Uterus (tissue), 4 donors: ENCODE results near the gene OR13A1. TPM values are rescaled to one million over a fixed set of nuclear protein-coding genes. Genes with fewer than 3 reads are reported as not detected.
"Not testable (repeated sequence)": the region's sequence is repeated elsewhere in the genome, so short reads cannot be mapped to it uniquely, and the experiment has no call there.

Experiments used
- DNase-seq, 2 donors: peaks; one replicate each; pipeline ENCODE4 v3.0.0-alpha.2; 2019 to 2020
- H3K27ac ChIP-seq, 2 donors: fragments of 200-600 bp; sonication (generic); 1 replicate in 1 of 2; 2 replicates in 1 of 2; pipeline ENCODE4 v1.5.1; 2016 to 2018
- H3K27me3 ChIP-seq, 2 donors: fragments of 200-600 bp; sonication (generic); one replicate each; pipeline ENCODE4 v1.5.1; 2018 to 2019; ENCODE audit warnings: control low read depth in 1 of 2
- H3K36me3 ChIP-seq, 2 donors: fragments of 200-600 bp; sonication (generic); one replicate each; pipeline ENCODE4 v1.5.1; 2019; ENCODE audit warnings: control low read depth in 1 of 2
- H3K4me1 ChIP-seq, 2 donors: fragments of 200-600 bp; sonication (generic); one replicate each; pipeline ENCODE4 v1.5.1; 2018 to 2019; ENCODE audit warnings: control low read depth in 1 of 2
- H3K4me3 ChIP-seq, 2 donors: fragments of 200-600 bp; sonication (generic); 1 replicate in 1 of 2; 2 replicates in 1 of 2; pipeline ENCODE4 v1.5.1; 2018 to 2019; ENCODE audit warnings: mild to moderate bottlenecking in 1 of 2
- H3K9me3 ChIP-seq, 2 donors: fragments of 200-600 bp; sonication (generic); one replicate each; pipeline ENCODE4 v1.5.1; 2019; ENCODE audit warnings: control low read depth in 1 of 2
- POLR2A ChIP-seq, 2 donors: fragments of 450-650 bp; IDR thresholded peaks; one replicate each; pipeline ENCODE4 v1.6.1; 2016; ENCODE audit warnings: antibody characterized with exemption in 2 of 2, mild to moderate bottlenecking in 1 of 2, moderate library complexity in 1 of 2
- intact Hi-C: fragments of 100-400 bp; cut with DNase I; formaldehyde crosslinking; loops from one replicate; pipeline ENCODE4 v1.15.1; 2023; ENCODE audit warnings: low total_unique reads
- total RNA-seq, 4 donors: library from RNA; depleted of rRNA in 3 of 4; stranded (reverse); fragments of >200 nt in 3 of 4; gene quantifications; one replicate each; pipeline versions ENCODE4 v1.1.0 to v1.2.4, GENCODE V29; 2014 to 2023
- TF ChIP-seq, protein P1 (sequence below), 4 experiments: fragments of 200-600 bp in 2 of 4; fragments of 450-650 bp in 2 of 4; sonication (generic) in 2 of 4; IDR thresholded peaks; one replicate each; pipeline ENCODE4 v1.5.1; 2016 to 2019; ENCODE audit warnings: antibody characterized with exemption in 4 of 4, mild to moderate bottlenecking in 2 of 4, moderate library complexity in 1 of 4
- donor health status: DM: yes; HTN: yes; CAD: no.

The OR13A1 gene
- total RNA-seq, 4 donors from 2014 or later, result 1.2 TPM; not detected in 3

DNA sequence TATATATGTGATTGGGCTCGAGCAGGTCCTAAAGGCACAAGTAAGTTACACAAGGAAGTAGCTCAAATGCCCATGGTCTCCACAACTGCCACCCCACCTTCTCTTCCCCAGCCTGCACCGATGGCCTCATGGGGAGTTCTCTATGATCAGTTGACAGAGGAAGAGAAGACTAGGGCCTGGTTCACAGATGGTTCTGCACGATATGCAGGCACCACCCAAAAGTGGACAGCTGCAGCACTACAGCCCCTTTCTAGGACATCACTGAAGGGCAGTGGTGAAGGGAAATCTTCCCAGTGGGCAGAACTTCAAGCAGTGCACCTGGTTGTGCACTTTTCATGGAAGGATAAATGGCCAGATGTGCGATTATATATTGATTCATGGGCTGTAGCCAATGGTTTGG lies 25.0 kb upstream of the OR13A1 start:
- DNase-seq, H3K27ac ChIP-seq, H3K27me3 ChIP-seq, H3K4me1 ChIP-seq, H3K36me3 ChIP-seq, intact Hi-C loops, H3K9me3 ChIP-seq, H3K4me3 ChIP-seq: not testable (repeated sequence)

DNA sequence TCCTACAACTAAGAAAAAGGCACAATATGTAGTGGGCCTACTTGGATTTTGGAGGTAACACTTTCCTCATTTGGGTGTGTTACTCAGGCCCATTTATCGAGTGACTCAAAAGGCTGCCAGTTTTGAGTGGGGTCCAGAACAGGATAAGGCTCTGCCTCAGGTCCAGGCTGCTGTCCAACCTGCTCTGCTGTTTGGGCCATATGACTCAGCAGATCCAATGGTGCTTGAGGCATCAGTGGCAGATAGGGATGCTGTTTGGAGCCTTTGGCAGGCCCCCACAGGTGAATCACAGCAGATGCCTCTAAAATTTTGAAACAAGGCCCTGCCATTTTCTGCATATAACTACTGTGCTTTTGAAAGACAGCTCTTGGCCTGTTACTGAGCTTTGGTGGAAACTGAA lies 24.5 kb upstream of the OR13A1 start:
- no peak for TF ChIP-seq POLR2A (IDR thresholded peaks at IDR 0.05)
- TF ChIP-seq, protein P1, sequence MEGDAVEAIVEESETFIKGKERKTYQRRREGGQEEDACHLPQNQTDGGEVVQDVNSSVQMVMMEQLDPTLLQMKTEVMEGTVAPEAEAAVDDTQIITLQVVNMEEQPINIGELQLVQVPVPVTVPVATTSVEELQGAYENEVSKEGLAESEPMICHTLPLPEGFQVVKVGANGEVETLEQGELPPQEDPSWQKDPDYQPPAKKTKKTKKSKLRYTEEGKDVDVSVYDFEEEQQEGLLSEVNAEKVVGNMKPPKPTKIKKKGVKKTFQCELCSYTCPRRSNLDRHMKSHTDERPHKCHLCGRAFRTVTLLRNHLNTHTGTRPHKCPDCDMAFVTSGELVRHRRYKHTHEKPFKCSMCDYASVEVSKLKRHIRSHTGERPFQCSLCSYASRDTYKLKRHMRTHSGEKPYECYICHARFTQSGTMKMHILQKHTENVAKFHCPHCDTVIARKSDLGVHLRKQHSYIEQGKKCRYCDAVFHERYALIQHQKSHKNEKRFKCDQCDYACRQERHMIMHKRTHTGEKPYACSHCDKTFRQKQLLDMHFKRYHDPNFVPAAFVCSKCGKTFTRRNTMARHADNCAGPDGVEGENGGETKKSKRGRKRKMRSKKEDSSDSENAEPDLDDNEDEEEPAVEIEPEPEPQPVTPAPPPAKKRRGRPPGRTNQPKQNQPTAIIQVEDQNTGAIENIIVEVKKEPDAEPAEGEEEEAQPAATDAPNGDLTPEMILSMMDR (IDR thresholded peaks at IDR 0.05), result no peak
- Histone ChIP-seq H3K27me3 (no peaks in the 10 kb centered on the region), H3K36me3 (no peaks in the 10 kb centered on the region), H3K4me1 (no peaks in the 10 kb centered on the region), H3K4me3 (no peak overlapping the region), H3K9me3 (no peaks in the 10 kb centered on the region), H3K27ac (no peak overlapping the region)
- DNase-seq, result no peak
- intact Hi-C loops, result no loop called here

DNA sequence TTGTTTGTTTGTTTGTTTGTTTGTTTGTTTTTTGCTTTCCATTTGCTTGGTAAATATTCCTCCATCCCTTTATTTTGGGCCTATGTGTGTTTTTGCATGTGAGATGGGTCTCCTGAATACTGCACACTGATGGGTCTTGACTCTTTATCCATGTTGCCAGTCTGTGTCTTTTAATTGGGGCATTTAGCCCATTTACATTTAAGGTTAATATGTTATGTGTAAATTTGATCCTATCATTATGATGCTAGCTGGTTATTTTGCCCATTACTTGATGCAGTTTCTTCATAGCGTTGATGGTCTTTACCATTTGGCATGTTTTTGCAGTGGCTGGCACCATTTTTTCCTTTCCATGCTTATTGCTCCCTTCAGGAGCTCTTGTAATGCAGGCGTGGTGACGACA lies 16.4 kb upstream of the OR13A1 start:
- H3K27me3 ChIP-seq, H3K4me1 ChIP-seq, H3K4me3 ChIP-seq, H3K9me3 ChIP-seq, intact Hi-C loops, H3K27ac ChIP-seq, DNase-seq, H3K36me3 ChIP-seq: not testable (repeated sequence)

- H3K27ac ChIP-seq, H3K9me3 ChIP-seq, H3K36me3 ChIP-seq, DNase-seq, H3K4me1 ChIP-seq, H3K27me3 ChIP-seq, intact Hi-C loops, H3K4me3 ChIP-seq: not testable (repeated sequence)
Measured at GRCh38 chr10:45326864-45327263, 11.5 kb upstream of the OR13A1 start.

GRCh38 chr10:45325116-45325515 lies 9.7 kb upstream of the OR13A1 start:
- Histone ChIP-seq H3K9me3 (no peaks in the 10 kb centered on the region), H3K27me3 (no peaks in the 10 kb centered on the region), H3K36me3 (no peaks in the 10 kb centered on the region), H3K4me3 (no peak overlapping the region), H3K27ac (no peak overlapping the region), H3K4me1 (no peaks in the 10 kb centered on the region)
- intact Hi-C loops, result no loop called here
- no peak for DNase-seq
- TF ChIP-seq POLR2A (IDR thresholded peaks at IDR 0.05), result no peak

GRCh38 chr10:45319702-45320101 lies 4.3 kb upstream of the OR13A1 start:
- DNase-seq, result no peak
- intact Hi-C loops, result no loop called here
- no peaks in the 10 kb centered on the region for H3K4me1 ChIP-seq
- H3K9me3 ChIP-seq, result no peaks in the 10 kb centered on the region
- H3K4me3 ChIP-seq, result no peak overlapping the region
- TF ChIP-seq POLR2A (IDR thresholded peaks at IDR 0.05), result no peak
- TF ChIP-seq, protein P1 (IDR thresholded peaks at IDR 0.05), result no peak
- no peaks in the 10 kb centered on the region for H3K36me3 ChIP-seq
- no peak overlapping the region for H3K27ac ChIP-seq
- H3K27me3 ChIP-seq, result no peaks in the 10 kb centered on the region

DNA sequence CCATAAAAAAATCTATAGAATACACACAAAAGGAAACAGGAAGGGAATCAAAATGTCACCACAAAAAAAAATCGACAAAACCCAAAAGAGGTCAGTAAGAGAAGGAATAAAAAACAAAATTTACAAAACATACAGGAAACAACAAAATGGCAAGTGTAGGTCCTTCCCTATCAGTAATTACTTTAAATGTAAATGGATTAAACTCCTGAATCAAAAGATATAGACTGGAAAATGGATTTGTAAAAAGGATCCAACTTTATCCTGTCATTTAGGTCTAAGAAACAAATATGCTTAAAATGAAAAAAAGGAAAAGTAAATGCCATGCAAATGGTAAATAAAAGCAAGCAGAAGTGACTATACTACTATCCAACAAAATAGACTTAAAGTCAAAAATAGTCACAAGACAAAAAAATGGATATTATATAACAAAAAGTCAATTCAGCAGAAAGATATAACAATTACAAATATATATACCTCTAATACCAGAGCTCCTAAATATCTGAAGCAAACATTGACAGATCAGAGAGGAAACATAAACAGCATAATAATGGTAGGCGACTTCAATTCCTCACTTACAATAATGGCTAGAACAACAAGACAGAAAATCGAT lies 2.0 kb downstream of the OR13A1 start:
- Histone ChIP-seq H3K4me3 (no peak overlapping the region), H3K27ac (no peak overlapping the region), H3K9me3 (no peaks in the 10 kb centered on the region), H3K36me3 (no peaks in the 10 kb centered on the region), H3K4me1 (no peaks in the 10 kb centered on the region), H3K27me3 (no peaks in the 10 kb centered on the region)
- intact Hi-C loops, result no loop called here
- DNase-seq, result no peak
- TF ChIP-seq, protein P1 (IDR thresholded peaks at IDR 0.05), result no peak
- TF ChIP-seq POLR2A (IDR thresholded peaks at IDR 0.05), result no peak
